ENCODE results near the gene PCBP4. TPM values are rescaled to one million over a fixed set of nuclear protein-coding genes. Genes with fewer than 3 reads are reported as not detected.

PCBP4 gene
- total RNA-seq, 1 donor: 22.4 TPM

DNA sequence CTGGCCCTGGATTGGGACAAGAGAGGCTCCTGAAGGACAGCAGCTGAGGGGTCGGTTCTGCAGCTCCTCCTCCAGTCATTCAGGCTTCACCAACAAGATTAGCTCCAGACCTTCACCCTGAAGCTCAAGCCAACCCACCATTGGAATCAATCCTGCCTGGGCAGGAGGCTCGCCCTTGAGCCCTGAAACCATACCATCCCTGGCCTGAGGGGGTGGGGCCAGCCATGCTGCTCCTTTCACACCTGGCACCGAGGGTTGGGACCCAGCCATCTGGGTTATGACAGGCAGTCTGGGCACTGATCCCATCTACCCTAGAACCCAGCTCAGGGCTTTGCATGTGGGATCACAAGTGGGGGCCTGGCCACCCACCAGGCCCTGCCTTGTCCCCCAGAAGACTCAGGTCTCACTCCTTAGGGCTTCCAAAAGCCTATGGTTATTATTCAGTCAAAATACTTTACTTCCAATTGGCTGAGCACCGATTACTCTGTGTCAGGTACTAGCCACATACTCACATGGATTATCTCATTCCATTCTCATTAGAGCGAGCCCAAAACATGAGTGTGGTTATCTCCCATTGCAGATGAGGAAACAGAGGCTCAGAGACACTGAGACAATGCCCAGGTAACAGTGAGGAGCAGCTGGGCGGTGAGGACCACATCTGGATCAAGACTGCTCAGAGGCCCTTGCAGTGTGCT, 3.5 kb upstream of the PCBP4 start:
- TF ChIP-seq, protein P1, sequence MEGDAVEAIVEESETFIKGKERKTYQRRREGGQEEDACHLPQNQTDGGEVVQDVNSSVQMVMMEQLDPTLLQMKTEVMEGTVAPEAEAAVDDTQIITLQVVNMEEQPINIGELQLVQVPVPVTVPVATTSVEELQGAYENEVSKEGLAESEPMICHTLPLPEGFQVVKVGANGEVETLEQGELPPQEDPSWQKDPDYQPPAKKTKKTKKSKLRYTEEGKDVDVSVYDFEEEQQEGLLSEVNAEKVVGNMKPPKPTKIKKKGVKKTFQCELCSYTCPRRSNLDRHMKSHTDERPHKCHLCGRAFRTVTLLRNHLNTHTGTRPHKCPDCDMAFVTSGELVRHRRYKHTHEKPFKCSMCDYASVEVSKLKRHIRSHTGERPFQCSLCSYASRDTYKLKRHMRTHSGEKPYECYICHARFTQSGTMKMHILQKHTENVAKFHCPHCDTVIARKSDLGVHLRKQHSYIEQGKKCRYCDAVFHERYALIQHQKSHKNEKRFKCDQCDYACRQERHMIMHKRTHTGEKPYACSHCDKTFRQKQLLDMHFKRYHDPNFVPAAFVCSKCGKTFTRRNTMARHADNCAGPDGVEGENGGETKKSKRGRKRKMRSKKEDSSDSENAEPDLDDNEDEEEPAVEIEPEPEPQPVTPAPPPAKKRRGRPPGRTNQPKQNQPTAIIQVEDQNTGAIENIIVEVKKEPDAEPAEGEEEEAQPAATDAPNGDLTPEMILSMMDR (IDR thresholded peaks at IDR 0.05; ENCODE audit: extremely low read depth, low read depth, low read length): no peak
- H3K9me3 ChIP-seq (ENCODE audit: low read depth, low read length): no peaks in the 10 kb centered on the region
- no peak for DNase-seq (ENCODE audit: insufficient read length, low spot score, missing footprints)
- H3K4me3 ChIP-seq (ENCODE audit: insufficient read depth, low read length): no peak overlapping the region
- peaks cover 14% of the 10 kb centered on the region for H4K20me1 ChIP-seq (ENCODE audit: insufficient read depth, low read length)
- peaks cover 31% of the 10 kb centered on the region for H3K4me1 ChIP-seq (ENCODE audit: insufficient read depth, low read length)
- H3K79me2 ChIP-seq (ENCODE audit: insufficient read depth, low read length): peaks cover 18% of the 10 kb centered on the region
- no peak overlapping the region for H3K4me2 ChIP-seq (ENCODE audit: insufficient read depth, low read length)
- H2AFZ ChIP-seq (ENCODE audit: low read length): no peak overlapping the region
- H3K27me3 ChIP-seq (ENCODE audit: insufficient read depth, low read length): no peaks in the 10 kb centered on the region
- no peak overlapping the region for H3K27ac ChIP-seq (ENCODE audit: low read depth, low read length)
- no peaks in the 10 kb centered on the region for H3K36me3 ChIP-seq (ENCODE audit: insufficient read depth, low read length)

DNA sequence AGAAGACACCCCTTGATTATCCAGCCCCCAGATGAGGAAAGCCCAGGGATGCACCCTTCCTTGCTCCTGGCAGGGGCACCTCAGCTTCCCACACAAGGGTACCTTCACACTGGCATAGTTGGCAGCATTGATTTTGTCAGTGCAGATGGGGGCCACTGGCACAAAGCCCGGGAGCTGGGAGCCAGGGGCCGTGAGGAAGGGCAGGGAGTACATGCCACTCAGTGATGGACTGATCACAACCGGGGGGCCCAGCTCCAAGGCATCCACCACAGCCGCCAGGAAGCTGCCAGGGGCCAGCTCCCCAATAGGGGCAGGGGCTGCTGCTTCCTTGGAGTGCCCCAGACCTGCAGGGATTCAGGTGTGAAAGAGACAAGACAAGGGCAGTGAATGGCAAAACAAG, 2.6 kb upstream of the PCBP4 start:
- Histone ChIP-seq H3K79me2 (ENCODE audit: insufficient read depth, low read length) (peaks cover 22% of the 10 kb centered on the region), H4K20me1 (ENCODE audit: insufficient read depth, low read length) (peaks cover 14% of the 10 kb centered on the region), H3K36me3 (ENCODE audit: insufficient read depth, low read length) (no peaks in the 10 kb centered on the region), H3K27ac (ENCODE audit: low read depth, low read length) (no peak overlapping the region), H3K27me3 (ENCODE audit: insufficient read depth, low read length) (no peaks in the 10 kb centered on the region), H2AFZ (ENCODE audit: low read length) (no peak overlapping the region), H3K4me1 (ENCODE audit: insufficient read depth, low read length) (peaks cover 24% of the 10 kb centered on the region), H3K4me3 (ENCODE audit: insufficient read depth, low read length) (no peak overlapping the region), H3K9me3 (ENCODE audit: low read depth, low read length) (no peaks in the 10 kb centered on the region), H3K4me2 (ENCODE audit: insufficient read depth, low read length) (no peak overlapping the region)
- TF ChIP-seq, protein P1 (IDR thresholded peaks at IDR 0.05; ENCODE audit: extremely low read depth, low read depth, low read length): no peak
- DNase-seq (ENCODE audit: insufficient read length, low spot score, missing footprints): no peak

DNA sequence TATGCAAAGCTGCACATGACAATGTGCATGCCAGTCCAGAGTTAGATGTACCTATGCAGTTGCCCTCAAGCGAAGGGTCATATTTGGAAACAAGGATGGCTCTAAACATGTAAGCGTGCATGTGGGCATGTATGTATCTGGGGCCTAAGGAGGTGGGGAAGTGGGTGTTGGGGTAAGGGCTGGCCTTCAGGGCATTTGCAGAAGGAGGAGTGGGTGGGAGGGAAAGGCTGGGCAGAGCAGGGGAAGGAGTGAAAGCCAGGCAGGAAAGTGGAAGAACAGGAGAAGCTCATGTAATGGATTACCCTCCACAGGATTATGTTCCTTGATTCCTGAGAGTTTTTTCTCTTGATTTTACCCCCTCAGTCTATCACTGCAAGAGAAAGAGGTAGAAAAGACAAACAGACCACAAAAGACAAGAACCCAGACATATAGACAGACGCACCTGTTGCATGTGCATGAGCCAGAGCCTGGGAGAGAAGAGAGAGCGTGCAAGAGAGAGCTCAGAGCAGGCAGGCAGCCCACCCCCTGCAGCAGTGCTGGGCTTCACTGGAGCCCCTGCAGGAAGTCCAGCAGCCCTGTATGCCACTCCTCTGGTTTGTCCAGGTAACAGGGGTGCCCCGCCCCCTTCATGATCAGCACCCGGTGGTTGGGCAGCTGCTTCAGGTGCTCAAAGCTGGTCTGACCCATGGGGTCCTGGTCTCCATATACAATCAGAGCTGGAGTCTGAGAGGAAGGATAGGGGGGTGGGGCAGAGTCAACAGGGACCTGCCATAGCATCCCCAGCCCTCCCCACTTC, 1.8 kb upstream of the PCBP4 start:
- H3K27ac ChIP-seq (ENCODE audit: low read depth, low read length): no peak overlapping the region
- no peak overlapping the region for H2AFZ ChIP-seq (ENCODE audit: low read length)
- H3K36me3 ChIP-seq (ENCODE audit: insufficient read depth, low read length): no peaks in the 10 kb centered on the region
- H3K79me2 ChIP-seq (ENCODE audit: insufficient read depth, low read length): peaks cover 24% of the 10 kb centered on the region
- H3K27me3 ChIP-seq (ENCODE audit: insufficient read depth, low read length): no peaks in the 10 kb centered on the region
- H3K9me3 ChIP-seq (ENCODE audit: low read depth, low read length): no peaks in the 10 kb centered on the region
- peaks cover 17% of the 10 kb centered on the region for H4K20me1 ChIP-seq (ENCODE audit: insufficient read depth, low read length)
- H3K4me1 ChIP-seq (ENCODE audit: insufficient read depth, low read length): peaks cover 17% of the 10 kb centered on the region
- TF ChIP-seq, protein P1 (IDR thresholded peaks at IDR 0.05; ENCODE audit: extremely low read depth, low read depth, low read length): no peak
- no peak for DNase-seq (ENCODE audit: insufficient read length, low spot score, missing footprints)
- no peak overlapping the region for H3K4me3 ChIP-seq (ENCODE audit: insufficient read depth, low read length)
- no peak overlapping the region for H3K4me2 ChIP-seq (ENCODE audit: insufficient read depth, low read length)

DNA sequence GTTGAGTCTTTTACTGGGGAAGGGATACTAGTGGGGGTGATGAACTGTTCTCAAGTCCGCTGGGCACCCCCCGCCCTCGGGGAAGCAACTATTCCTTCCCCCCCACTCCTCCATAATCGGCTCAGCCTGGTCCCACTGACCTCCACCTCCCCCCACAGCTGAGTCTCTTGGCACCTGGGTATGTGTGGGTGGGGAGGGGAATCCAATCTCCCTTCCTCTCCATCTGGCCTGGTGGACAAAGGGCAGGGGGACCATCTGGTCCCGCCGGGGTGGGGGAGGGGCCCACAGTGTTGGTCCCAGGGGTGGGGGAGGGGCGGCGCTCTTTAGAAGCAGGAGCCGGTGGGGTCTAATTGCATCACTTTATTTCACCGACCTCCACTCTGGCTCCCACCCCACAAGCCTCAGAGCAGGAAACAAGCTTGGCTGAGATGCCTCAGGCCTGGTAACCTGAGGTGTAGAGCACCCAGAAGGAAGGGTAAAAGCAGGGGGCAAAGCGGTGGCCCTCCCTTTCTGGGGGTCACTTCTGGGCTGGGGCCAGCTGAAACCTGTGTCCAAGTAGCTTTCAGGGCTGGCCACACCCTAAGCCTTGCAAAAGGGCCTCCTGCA, 1.0 kb upstream of the PCBP4 start:
- Histone ChIP-seq H3K27ac (ENCODE audit: low read depth, low read length) (peak overlapping the region; percentile 12), H3K4me2 (ENCODE audit: insufficient read depth, low read length) (peak overlapping the region; percentile 91), H3K4me3 (ENCODE audit: insufficient read depth, low read length) (peak overlapping the region; percentile 82), H3K79me2 (ENCODE audit: insufficient read depth, low read length) (peaks cover 20% of the 10 kb centered on the region), H3K9me3 (ENCODE audit: low read depth, low read length) (no peaks in the 10 kb centered on the region), H2AFZ (ENCODE audit: low read length) (peak overlapping the region; percentile 59), H3K4me1 (ENCODE audit: insufficient read depth, low read length) (peaks cover 11% of the 10 kb centered on the region), H3K36me3 (ENCODE audit: insufficient read depth, low read length) (no peaks in the 10 kb centered on the region), H3K27me3 (ENCODE audit: insufficient read depth, low read length) (no peaks in the 10 kb centered on the region), H4K20me1 (ENCODE audit: insufficient read depth, low read length) (peaks cover 17% of the 10 kb centered on the region)
- peak; percentile 83 for DNase-seq (ENCODE audit: insufficient read length, low spot score, missing footprints)
- TF ChIP-seq, protein P1 (IDR thresholded peaks at IDR 0.05; ENCODE audit: extremely low read depth, low read depth, low read length): no peak

Data from osteoblast (primary cell).